ENCODE data around the gene ARMS2. TPM values are rescaled to one million over a fixed set of nuclear protein-coding genes. Genes with fewer than 3 reads are reported as not detected.
A peak's percentile ranks its signal among the peaks of the same experiment; 100 is the strongest.

Gene ARMS2
- total RNA-seq, 1 donor from 2014 or later, result not detected

DNA sequence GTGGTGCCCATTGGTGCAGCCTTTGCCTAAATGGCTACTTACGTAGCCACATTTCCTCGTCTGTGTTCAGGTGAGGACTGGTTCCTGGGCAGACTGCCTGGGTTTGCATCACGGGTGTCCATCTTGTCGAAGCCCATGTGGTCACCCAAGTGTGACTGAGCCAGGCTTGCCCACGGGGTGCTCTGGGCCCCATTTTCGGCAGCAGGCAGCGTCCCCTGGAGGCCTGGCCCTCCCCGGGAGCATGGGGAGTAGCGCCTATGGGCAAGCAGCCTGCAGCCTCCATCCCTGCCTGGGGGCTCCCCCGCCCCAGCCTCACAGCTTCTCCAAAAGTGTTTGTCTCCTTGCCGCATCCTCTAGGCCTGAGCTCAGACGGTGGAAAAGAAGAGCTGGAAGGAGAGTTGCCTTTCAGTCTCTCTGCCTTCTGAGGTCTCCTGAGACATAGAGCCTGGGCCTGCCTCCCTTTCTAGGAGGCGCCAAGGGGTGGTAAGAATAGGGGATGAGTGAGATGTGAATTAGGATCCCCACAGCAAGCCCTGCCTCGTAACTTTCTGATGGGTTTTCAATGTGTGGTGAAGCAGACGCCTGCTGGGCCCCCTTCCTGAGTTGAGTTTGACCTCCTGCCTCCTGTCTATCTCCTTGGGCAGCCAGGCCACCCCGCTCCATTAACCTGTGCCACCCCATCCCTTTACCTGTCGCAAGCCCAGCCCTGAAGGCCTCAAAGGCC is 49.6 kb downstream of the ARMS2 start:
- DNase-seq (peak; percentile 35), ATAC-seq (ENCODE audit: poor library complexity) (no peak)
- intact Hi-C loops (cut with DNase I), result no loop called here

DNA sequence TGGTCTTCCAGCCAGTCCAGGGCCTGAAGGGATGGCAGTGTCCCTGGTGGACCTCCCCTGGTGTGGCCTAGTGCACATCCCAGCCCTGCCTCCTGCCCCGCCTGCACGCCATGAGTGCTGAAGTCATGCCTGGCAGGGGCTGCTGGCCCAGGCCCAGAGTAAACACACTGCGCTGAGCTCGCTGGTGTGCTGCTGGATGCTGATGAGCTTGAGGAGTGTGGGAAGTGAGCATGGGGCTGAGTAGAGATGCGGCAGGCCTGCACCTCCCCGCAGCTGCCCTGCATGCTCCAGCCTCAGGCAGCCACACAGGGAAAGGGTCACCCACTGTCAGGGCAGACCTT is 50.1 kb downstream of the ARMS2 start:
- intact Hi-C loops (cut with DNase I), result no loop called here
- peak; percentile 95 for DNase-seq
- ATAC-seq (ENCODE audit: poor library complexity), result peak; percentile 98

DNA sequence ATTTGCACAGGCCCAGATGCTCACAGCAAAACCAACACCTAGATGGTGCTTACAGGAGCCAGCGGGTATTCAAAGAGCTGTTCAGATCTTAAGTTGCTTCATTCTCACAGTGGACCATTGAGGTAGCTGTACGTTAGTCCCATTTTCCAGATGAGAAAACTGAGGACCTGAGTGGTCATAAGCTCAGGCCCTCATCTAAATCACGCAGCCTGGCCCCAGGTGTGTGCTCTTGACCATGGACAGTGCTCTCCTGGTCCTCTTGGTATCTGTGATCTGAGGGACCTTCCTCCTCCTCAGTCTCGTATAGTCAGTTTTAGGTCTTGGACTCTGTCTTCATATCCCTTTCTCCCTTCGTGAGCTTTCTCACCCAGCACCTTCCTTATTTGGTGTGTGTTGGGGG is 50.6 kb downstream of the ARMS2 start:
- ATAC-seq (ENCODE audit: poor library complexity) (no peak), DNase-seq (peak; percentile 11)
- intact Hi-C loops (cut with DNase I), result no loop called here

DNA sequence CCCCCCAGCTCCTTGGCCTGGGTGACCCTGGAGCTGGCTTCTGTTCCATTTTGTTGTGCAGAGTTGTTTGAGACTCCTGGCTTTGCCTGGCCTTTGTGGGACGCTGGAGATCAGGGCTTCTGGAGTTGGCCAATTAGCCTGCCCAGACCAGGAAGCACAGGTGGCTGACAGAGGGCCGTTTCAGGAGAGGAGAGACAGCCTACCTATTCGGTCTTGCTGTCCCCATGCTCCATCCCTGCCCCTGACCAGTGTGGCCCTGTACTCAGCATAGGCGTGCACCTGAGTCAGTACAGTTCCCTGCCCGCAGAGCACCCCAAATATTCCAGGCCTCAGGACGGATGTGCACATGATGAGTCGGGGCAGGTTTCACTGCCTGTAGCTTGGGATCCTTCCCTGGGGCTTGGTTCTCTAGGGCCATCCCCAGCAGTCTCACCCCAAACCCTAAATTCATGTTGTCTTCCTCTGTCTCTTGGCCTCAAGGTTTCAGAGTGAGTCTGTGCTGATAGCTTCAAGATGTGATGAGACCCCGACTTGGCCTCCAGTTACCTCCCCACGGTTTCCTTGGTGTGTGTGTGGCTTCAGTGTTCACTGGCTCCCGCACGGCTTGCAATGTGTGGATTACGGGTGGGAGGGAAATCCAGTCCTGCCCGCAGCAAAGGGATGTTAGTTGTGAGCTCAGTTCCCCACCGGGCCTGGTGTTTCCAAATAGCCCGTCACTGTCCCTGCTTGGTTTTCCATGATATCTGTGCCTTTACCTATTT is 51.6 kb downstream of the ARMS2 start:
- intact Hi-C loops (cut with DNase I), result no loop called here
- ATAC-seq (ENCODE audit: poor library complexity) (no peak), DNase-seq (peak; percentile 43)

Small RNA genes within 50 kb of the gene (microRNA-seq; reads per million reads assigned to microRNA genes)
- gene MIR3941, result 2.3 reads per million

Other genes with a start within 250 kb of the ARMS2 start
- not detected for gene BTBD16, start 183.4 kb upstream of the ARMS2 start, total RNA-seq
- 74.4 TPM for gene PLEKHA1, start 79.9 kb upstream of the ARMS2 start, total RNA-seq
- gene HTRA1, start 6.9 kb downstream of the ARMS2 start, total RNA-seq, result 40.9 TPM
- not detected for gene DMBT1, start 106.1 kb downstream of the ARMS2 start, total RNA-seq
- not detected for gene C10orf120, start 245.2 kb downstream of the ARMS2 start, total RNA-seq